Fibroblast of pulmonary artery (primary cell): ENCODE results near the gene GFOD1.
"Not testable (repeated sequence)": the region's sequence is repeated elsewhere in the genome, so short reads cannot be mapped to it uniquely, and the experiment has no call there.

ENCODE experiments used
- DNase-seq: peaks from one replicate; pipeline ENCODE4 v3.0.0-alpha.2; 2010; ENCODE audit warnings: low read depth
- H3K4me3 ChIP-seq: replicated peaks from 2 replicates; pipeline ENCODE4 v1.5.1; 2011; ENCODE audit warnings: low read depth, mild to moderate bottlenecking, control low read depth, low read length, moderate library complexity
- CTCF ChIP-seq: IDR thresholded peaks from 2 replicates; pipeline ENCODE4 v1.5.1; 2011; ENCODE audit warnings: mild to moderate bottlenecking, control low read depth, low read length, inconsistent platforms; ENCODE audit errors: missing control alignments

The GFOD1 gene

GRCh38 chr6:13461307-13461706 is 26.1 kb downstream of the GFOD1 start:
- TF ChIP-seq CTCF = no peak
- H3K4me3 ChIP-seq = no peak overlapping the region
- DNase-seq = no peak

- not testable (repeated sequence) for DNase-seq, H3K4me3 ChIP-seq
Observed at GRCh38 chr6:13460289-13460688, 27.1 kb downstream of the GFOD1 start.

- no peak overlapping the region for H3K4me3 ChIP-seq
- TF ChIP-seq CTCF = no peak
- DNase-seq = peak; percentile 42
Observed at GRCh38 chr6:13457577-13457976, 29.8 kb downstream of the GFOD1 start.

GRCh38 chr6:13455552-13455966 is 31.8 kb downstream of the GFOD1 start:
- TF ChIP-seq CTCF = no peak
- H3K4me3 ChIP-seq = no peak overlapping the region
- no peak for DNase-seq

GRCh38 chr6:13454286-13455221 is 32.8 kb downstream of the GFOD1 start:
- no peak for TF ChIP-seq CTCF
- DNase-seq = peak; percentile 58
- no peak overlapping the region for H3K4me3 ChIP-seq

GRCh38 chr6:13453771-13454251 is 33.6 kb downstream of the GFOD1 start:
- H3K4me3 ChIP-seq = no peak overlapping the region
- DNase-seq = peak; percentile 51
- no peak for TF ChIP-seq CTCF

- no peak for TF ChIP-seq CTCF
- DNase-seq = no peak
- H3K4me3 ChIP-seq = no peak overlapping the region
Observed at GRCh38 chr6:13453153-13453552, 34.2 kb downstream of the GFOD1 start.
